Activated naive CD8-positive, alpha-beta T cell (primary cell): ENCODE measurements around the gene AGPAT4.

Experiments used
- H3K27ac Mint-ChIP-seq: one replicate; pipeline ENCODE4 v1.8.0; 2021; ENCODE audit warnings: mixed read lengths
- H3K27me3 Mint-ChIP-seq: one replicate; pipeline ENCODE4 v1.8.0; 2021; ENCODE audit warnings: mixed read lengths
- H3K36me3 Mint-ChIP-seq: one replicate; pipeline ENCODE4 v1.8.0; 2021; ENCODE audit warnings: mixed read lengths
- H3K4me1 Mint-ChIP-seq: one replicate; pipeline ENCODE4 v1.8.0; 2021; ENCODE audit warnings: low read depth, mixed read lengths
- H3K4me3 Mint-ChIP-seq: one replicate; pipeline ENCODE4 v1.8.0; 2021; ENCODE audit warnings: mild to moderate bottlenecking, mixed read lengths
- H3K9me3 Mint-ChIP-seq: one replicate; pipeline ENCODE4 v1.8.0; 2021; ENCODE audit warnings: low read depth, mixed read lengths

The AGPAT4 gene

DNA sequence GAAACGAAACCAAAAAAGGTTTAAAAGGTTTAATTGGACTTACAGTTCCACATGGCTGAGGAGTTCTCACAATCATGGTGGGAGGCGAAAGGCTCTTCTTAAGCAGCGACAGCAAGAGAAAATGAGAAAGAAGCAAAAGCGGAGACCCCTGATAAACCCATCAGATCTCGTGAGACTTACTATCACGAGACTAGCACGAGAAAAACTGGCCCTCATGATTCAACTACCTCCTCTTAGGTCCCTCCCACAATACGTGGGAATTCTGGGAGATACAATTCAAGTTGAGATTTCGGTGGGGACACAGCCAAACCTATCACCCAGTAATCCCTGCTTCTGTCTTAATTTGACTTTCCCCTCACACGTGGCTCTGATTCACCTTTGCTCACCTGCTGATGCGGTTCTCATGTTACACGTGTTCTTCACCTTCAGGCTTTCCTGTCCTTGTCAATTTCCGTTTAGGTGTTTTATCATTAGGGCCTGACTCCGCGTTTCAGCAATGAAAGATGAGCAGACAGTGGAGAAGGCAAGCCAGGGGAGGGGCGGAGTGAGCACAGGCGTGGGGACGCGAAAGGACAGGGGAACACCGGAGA lies 57.1 kb downstream of the AGPAT4 start:
- H3K4me1 Mint-ChIP-seq, result no peaks in the 10 kb centered on the region
- peaks cover 4% of the 10 kb centered on the region for H3K9me3 Mint-ChIP-seq
- H3K27ac Mint-ChIP-seq, result no peak overlapping the region
- no peaks in the 10 kb centered on the region for H3K27me3 Mint-ChIP-seq
- H3K4me3 Mint-ChIP-seq, result no peak overlapping the region
- peaks cover 23% of the 10 kb centered on the region for H3K36me3 Mint-ChIP-seq

DNA sequence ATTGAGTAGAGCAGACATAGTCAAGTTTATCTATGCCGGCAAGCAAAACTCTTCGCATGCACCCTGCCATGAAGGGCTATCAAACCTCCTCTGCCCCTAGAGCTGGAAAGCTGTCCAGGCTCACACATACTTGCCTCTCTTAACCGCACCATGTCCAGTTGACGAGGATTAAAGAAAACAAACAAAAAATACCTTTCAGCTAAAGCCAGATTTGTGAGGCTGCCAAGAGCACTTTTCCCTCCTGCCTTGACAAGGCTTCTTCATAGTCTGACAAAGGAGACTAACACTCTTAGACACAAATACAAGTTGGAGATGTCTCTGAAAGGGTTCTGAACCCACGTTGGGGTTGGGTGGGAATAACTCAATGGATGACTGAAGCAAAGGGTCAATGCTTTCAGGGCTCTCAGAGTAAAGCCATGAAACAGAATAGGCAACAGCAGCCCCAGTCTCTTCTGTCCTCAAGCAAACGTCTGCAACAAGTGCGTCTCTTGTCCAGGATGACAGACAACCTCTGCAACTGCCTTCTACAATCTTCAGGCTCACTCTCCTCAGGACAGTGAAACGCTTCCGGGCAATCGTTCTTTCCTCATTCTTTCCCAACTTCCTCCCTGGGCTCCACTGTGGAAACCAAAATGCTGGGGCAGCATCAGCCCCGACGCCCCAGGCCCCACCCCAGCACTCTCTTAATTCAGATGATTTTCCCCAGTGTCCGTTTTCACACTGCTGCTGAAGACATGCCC lies 57.8 kb downstream of the AGPAT4 start:
- no peak overlapping the region for H3K27ac Mint-ChIP-seq
- H3K4me3 Mint-ChIP-seq, result no peak overlapping the region
- H3K36me3 Mint-ChIP-seq, result peaks cover 22% of the 10 kb centered on the region
- peaks cover 4% of the 10 kb centered on the region for H3K9me3 Mint-ChIP-seq
- no peaks in the 10 kb centered on the region for H3K27me3 Mint-ChIP-seq
- no peaks in the 10 kb centered on the region for H3K4me1 Mint-ChIP-seq

DNA sequence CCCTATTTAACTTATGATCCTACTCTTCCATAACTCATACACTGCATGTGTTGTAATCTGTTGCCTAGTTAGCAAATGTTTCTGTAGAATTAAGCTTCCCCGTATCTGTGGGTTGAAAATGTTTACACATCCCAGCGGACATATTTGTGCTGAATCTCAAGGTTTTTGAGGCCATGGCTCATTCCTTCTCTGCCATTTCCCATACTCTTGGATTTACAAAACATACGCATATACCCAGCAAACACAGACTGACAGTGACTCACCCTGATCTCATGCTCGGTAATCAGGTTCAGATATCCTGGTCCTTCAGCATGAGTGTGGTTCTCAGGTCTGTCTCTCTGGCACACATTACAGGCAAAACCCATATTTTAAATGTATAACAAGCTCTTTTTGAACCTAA lies 58.7 kb downstream of the AGPAT4 start:
- peaks cover 22% of the 10 kb centered on the region for H3K36me3 Mint-ChIP-seq
- no peaks in the 10 kb centered on the region for H3K27me3 Mint-ChIP-seq
- H3K27ac Mint-ChIP-seq, result no peak overlapping the region
- H3K4me1 Mint-ChIP-seq, result no peaks in the 10 kb centered on the region
- no peak overlapping the region for H3K4me3 Mint-ChIP-seq
- H3K9me3 Mint-ChIP-seq, result peaks cover 4% of the 10 kb centered on the region

DNA sequence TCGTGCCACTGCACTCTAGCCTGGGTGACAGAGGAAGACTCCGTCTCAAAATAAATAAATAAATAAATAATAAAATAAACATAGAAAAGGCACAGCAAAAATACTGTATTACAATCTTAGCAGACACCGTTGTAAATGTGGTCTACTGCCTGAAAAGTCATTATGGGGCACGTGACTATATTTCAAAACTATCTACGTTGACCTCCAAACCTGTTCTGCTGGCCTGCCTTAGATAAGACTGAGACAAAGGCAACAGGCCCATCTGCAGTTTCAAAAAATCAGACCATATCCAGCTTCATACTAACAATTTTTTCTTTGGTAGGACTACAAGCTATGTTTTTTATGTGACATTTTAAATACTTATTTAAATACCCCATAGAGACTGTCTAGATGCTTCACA lies 59.1 kb downstream of the AGPAT4 start:
- Mint-ChIP-seq H3K4me3 (no peak overlapping the region), H3K4me1 (no peaks in the 10 kb centered on the region), H3K27ac (no peak overlapping the region), H3K27me3 (no peaks in the 10 kb centered on the region), H3K36me3 (peaks cover 22% of the 10 kb centered on the region), H3K9me3 (peaks cover 4% of the 10 kb centered on the region)

DNA sequence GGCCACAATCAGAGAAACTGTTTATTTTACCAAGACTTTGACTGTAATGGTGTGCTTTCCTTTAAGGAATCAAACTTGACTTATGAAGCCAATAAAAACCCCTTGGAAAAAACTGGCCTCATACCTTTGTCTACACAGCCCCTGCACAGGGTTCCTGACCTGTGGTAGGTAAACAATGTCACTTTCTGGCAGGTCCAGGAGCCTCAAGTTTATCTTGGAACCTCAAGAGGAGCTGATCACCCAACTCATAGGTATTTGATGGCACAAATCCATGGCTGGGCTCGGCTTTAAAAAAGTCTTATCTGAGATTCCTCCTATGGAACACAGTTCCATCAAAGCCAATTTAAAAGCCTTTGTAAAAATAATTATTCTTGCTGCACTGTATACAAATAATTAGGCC lies 61.0 kb downstream of the AGPAT4 start:
- Mint-ChIP-seq H3K27ac (no peak overlapping the region), H3K27me3 (no peaks in the 10 kb centered on the region), H3K4me1 (no peaks in the 10 kb centered on the region), H3K9me3 (peaks cover 4% of the 10 kb centered on the region), H3K36me3 (peaks cover 24% of the 10 kb centered on the region), H3K4me3 (no peak overlapping the region)

DNA sequence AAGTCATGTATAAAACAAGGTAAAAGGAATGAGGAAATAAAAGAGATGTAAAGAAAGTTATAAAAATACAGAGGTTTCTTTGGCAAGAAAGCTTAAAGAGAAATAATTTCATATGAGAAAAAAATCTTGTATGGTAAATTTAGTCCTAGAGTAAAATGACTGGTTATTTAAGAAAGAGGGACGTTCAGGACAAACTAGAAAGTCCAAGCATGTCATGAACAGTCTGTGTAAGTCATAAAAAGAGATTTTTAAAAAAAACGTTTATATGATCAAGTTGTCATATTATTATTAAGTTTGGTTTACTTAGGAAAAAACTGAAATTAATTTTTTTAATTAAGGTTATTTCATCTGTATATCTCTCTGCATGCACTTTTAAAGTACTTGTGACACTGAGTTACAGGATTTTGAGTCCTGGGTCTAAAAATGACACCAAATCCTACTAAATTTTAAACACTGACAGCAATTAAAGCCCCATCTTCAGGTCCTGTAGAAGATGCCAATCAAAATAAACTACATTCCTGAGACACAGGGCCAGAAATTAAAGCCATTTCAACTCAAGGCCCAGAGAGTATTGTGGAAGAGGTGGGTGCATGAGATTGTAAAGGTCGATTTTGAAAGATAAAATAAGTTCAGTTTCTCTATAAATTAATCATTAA lies 62.4 kb downstream of the AGPAT4 start:
- H3K27me3 Mint-ChIP-seq, result no peaks in the 10 kb centered on the region
- H3K4me1 Mint-ChIP-seq, result no peaks in the 10 kb centered on the region
- H3K27ac Mint-ChIP-seq, result no peak overlapping the region
- H3K9me3 Mint-ChIP-seq, result peaks cover 4% of the 10 kb centered on the region
- no peak overlapping the region for H3K4me3 Mint-ChIP-seq
- peaks cover 24% of the 10 kb centered on the region for H3K36me3 Mint-ChIP-seq

DNA sequence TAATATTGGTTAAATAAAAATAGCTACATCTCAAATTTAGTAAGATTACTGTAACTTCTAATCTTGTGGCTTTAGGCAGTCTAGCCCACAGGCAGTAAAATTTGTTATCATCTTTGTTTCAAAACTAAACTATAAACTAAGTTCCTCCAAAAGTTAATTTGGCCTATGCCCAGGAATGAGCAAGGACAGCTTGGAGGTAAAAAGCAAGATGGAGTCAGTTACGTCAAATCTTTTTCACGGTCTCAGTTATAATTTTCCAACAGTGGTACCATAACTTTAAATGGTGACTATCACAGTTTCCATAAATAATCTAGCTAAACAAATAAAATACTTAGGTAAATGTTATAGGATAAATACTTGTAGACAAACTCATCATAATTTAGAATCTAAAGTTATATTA lies 63.0 kb downstream of the AGPAT4 start:
- Mint-ChIP-seq H3K27ac (no peak overlapping the region), H3K4me1 (no peaks in the 10 kb centered on the region), H3K4me3 (no peak overlapping the region), H3K9me3 (peaks cover 4% of the 10 kb centered on the region), H3K27me3 (no peaks in the 10 kb centered on the region), H3K36me3 (peaks cover 23% of the 10 kb centered on the region)

DNA sequence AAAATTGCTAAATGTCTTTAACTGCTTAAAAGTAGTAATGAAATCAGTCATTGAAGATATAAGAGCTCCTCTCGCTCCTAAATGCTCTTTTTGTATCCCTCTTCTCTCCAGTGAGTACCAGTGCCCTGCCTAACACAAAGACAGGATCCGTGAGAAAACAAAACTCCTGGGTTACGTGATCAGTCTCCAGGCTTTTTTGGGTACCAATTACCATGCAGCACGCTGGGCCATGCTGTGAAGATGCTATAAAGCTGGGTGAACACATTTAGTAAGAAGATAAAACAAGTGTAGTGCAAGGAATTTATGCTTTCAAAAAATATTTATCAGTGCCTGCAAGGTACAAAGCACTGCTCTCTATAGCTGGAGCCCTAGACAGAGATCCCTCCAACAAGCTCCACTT lies 66.7 kb downstream of the AGPAT4 start:
- no peaks in the 10 kb centered on the region for H3K27me3 Mint-ChIP-seq
- no peak overlapping the region for H3K27ac Mint-ChIP-seq
- H3K4me3 Mint-ChIP-seq, result no peak overlapping the region
- H3K4me1 Mint-ChIP-seq, result no peaks in the 10 kb centered on the region
- peaks cover 20% of the 10 kb centered on the region for H3K36me3 Mint-ChIP-seq
- H3K9me3 Mint-ChIP-seq, result no peaks in the 10 kb centered on the region

DNA sequence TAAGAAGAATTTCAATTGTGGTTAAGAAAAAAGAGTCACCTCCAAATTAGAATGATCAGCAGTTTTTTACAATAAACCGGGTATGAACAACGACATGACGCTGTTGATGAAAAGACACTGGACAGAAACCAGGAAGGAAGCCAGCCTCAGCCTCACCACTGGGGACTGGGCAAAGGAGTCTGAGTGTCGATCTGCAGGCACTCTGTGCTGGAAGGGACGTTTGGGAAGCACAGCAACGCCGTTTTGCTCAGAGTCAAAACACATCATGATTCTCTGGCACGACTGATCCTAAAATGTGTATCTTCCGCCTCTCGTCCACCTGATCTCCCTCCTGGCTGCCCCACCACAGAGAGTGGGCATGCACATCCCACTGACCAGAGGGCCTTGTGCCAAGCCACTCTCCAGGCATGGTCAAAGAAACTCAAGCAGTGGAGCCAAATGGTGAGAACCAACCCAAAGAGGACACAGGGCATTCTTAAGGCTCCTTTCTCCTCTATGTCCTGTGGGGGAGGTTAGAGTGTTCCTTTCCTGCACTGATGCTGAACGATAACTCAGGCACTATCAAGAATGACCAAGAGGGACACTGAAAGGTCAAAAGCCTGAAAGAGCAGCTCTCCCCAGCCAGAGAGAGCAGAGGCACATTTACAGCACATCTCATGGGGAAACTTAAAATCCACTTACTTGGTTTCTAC lies 68.8 kb downstream of the AGPAT4 start:
- no peak overlapping the region for H3K4me3 Mint-ChIP-seq
- no peaks in the 10 kb centered on the region for H3K9me3 Mint-ChIP-seq
- no peak overlapping the region for H3K27ac Mint-ChIP-seq
- H3K36me3 Mint-ChIP-seq, result peaks cover 24% of the 10 kb centered on the region
- no peaks in the 10 kb centered on the region for H3K4me1 Mint-ChIP-seq
- H3K27me3 Mint-ChIP-seq, result no peaks in the 10 kb centered on the region

DNA sequence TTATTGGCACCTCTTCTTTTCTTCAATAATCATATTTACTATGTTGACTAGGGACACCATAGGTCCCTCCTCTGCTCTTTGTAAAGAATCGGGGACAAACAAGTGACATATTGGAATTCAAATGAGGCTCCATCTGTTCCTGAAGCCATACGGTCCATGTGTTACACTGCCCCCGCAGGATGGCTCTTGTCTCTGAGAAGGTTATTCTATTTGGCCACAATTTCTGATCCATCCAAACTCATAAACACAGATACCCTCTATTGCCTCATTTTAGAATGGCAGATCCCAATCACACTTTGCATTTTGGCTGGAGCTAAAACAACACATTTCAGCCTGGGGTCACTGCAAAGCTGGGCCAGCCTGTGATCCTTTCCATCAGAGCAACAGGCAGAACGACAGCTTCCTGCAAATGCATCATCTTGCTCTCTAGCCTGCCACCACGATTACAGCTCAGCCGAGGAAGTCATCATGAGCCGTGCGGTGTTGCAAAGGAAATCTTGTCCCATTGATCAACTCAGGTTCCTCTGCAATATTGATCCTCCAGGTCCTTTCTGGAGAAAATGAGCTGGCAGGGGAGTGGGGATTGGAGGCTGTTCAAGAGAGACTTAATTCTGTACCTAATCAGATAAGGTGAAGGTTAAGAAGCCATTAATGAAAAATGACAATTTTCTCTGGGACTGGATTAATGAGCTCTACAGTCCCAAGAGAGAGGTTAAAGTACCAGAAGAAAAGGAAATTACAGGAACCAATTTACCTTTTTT lies 73.1 kb downstream of the AGPAT4 start:
- Mint-ChIP-seq H3K36me3 (peaks cover 18% of the 10 kb centered on the region), H3K9me3 (no peaks in the 10 kb centered on the region), H3K27ac (no peak overlapping the region), H3K4me3 (no peak overlapping the region), H3K27me3 (no peaks in the 10 kb centered on the region), H3K4me1 (no peaks in the 10 kb centered on the region)

DNA sequence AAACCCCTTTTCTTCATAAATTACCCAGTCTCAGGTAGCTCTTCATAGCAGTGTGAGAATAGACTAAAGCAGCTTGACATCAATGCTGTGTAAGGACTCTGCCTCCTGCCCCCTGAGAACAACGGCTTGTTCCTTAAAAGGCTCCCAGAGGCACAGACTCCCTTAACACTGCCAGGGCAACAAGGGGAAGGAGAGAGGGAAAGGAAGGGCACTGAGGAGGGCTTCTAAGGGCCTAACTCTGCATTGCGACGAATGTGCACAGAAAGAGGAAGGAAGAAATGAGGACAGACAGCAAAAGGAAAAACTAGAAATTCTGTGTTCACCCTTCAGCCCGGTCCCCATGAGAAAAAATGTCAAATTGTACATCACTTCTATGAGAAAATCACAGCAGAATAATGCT lies 74.0 kb downstream of the AGPAT4 start:
- Mint-ChIP-seq H3K4me3 (no peak overlapping the region), H3K36me3 (peaks cover 16% of the 10 kb centered on the region), H3K27me3 (no peaks in the 10 kb centered on the region), H3K4me1 (no peaks in the 10 kb centered on the region), H3K27ac (no peak overlapping the region), H3K9me3 (no peaks in the 10 kb centered on the region)

DNA sequence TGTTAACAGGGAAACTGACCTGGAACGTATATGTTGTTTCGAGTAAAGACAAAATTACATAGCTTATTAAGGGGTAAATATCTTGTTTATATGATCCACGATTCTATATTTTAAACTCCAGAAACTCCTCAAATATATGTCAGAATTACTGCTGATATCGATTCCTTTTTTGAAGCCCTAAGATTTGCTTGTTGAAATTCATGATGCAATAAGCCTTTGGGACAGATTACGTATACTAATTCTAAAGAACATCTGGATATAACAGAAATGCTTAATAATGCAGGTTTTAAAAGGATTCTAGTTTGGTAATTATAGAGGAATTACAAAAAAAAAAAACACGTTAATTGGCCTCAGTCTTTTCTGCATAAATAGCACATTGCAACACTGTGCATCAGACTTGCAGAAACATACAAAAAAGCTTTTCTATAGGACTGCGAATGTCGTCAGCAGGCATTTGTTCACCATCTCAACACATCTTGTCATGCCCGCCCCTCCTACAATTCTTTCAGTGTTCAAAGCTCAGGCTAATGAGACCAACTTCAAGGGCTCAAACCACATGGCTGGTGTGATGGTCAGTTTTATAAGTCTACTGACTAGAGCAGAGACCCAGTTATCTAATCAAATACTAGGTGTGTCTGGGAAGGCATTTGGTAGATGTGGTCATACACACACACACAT lies 74.9 kb downstream of the AGPAT4 start:
- no peaks in the 10 kb centered on the region for H3K9me3 Mint-ChIP-seq
- no peak overlapping the region for H3K27ac Mint-ChIP-seq
- no peaks in the 10 kb centered on the region for H3K4me1 Mint-ChIP-seq
- no peak overlapping the region for H3K4me3 Mint-ChIP-seq
- peaks cover 19% of the 10 kb centered on the region for H3K36me3 Mint-ChIP-seq
- no peaks in the 10 kb centered on the region for H3K27me3 Mint-ChIP-seq

DNA sequence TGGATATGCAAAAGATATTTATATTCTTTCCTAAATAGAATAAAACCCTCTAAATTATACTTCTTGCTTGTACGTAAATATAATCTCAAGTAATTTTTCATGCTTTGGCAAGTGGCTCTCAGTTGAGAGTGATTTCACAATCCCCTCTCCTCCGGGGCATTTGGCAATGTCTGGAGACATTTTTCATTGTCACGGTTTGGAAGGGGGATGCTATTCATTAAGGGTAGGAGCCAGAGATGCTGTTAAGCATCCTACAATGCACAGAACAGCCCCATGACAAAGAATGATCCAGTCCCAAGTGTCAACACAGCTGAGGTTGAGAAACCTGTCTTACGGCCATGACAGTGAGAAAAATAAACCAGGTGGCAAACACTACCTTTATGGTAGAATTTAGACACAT lies 75.7 kb downstream of the AGPAT4 start:
- Mint-ChIP-seq H3K4me3 (no peak overlapping the region), H3K36me3 (peaks cover 20% of the 10 kb centered on the region), H3K4me1 (no peaks in the 10 kb centered on the region), H3K27ac (no peak overlapping the region), H3K27me3 (no peaks in the 10 kb centered on the region), H3K9me3 (peaks cover under 1% of the 10 kb centered on the region)

DNA sequence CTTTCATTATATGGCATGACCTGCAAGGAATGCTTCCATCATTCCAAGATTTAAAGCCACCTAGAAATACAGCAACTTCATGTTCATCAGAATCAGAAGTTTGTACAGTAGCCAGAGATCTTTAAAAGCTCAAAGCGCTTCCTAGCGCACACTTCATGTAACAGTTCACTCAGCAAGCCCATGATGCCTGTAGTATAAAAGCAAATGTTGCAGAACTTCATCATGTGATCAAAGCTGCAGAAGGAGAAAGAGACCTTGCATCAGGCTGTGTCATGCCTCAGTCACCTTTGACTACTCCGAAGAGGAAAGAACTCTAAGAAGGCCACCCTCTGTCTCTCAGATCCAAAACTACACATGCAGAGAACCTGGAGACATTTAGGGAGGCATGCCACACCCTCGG lies 78.5 kb downstream of the AGPAT4 start:
- Mint-ChIP-seq H3K4me3 (no peak overlapping the region), H3K27ac (no peak overlapping the region), H3K36me3 (peaks cover 24% of the 10 kb centered on the region), H3K9me3 (peaks cover 10% of the 10 kb centered on the region), H3K4me1 (no peaks in the 10 kb centered on the region), H3K27me3 (no peaks in the 10 kb centered on the region)
